ENCODE data around the gene UCK2.

The UCK2 gene

DNA sequence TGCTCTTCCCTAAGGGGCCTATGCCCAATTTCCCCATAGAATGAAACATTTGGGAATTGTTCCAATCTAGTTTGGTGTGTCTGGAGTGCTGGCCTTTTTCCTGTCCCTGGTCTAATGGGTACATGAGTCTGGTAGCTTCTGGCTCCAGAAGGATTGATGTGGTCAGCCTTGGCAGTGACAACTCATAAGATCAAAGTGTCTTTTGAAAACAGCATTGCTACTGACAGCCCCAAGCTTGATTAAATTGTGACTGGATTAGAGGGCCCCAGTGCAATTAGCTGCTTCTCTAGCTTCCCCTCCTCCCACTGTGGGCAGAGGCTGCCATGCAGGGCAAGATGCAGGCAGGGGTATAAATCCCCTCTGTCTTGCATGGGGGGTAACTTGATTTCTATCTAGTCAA, 130.9 kb downstream of the UCK2 start:
- no peak for DNase-seq (ENCODE audit: low read depth, low spot score)
- Histone ChIP-seq H3K4me1 (ENCODE audit: control insufficient read depth, insufficient read depth, low read length) (no peaks in the 10 kb centered on the region; the same call in 1 of the 2 replicates), H3K9me3 (ENCODE audit: control insufficient read depth, insufficient read depth, low read length) (no peaks in the 10 kb centered on the region), H3K27ac (ENCODE audit: low read length) (no peak overlapping the region), H3K4me3 (ENCODE audit: low read length) (no peak overlapping the region), H3K36me3 (ENCODE audit: control insufficient read depth, insufficient read depth, low read length) (no peaks in the 10 kb centered on the region), H3K27me3 (ENCODE audit: control insufficient read depth, insufficient read depth, low read length) (no peaks in the 10 kb centered on the region)

DNA sequence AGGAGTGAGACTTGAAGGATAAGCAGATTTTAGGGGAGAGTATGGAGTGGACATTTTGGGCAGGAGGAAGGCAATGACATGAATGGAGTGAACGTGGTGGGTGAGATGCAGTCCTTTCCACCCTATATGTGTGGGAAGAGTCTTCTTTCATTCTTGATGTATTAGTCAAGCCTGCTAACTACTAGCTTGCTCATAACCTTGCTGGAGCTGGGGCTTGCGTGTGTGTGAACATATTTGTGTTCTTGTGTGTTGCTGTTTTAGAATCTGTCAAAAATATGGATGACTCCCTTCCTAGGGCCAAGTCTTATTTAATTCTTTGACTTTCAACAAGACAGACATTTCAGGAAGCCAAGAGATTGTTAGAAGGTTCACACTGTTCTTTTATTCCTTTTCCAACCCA, 132.7 kb downstream of the UCK2 start:
- Histone ChIP-seq H3K27me3 (ENCODE audit: control insufficient read depth, insufficient read depth, low read length) (no peaks in the 10 kb centered on the region), H3K4me3 (ENCODE audit: low read length) (no peak overlapping the region), H3K36me3 (ENCODE audit: control insufficient read depth, insufficient read depth, low read length) (no peaks in the 10 kb centered on the region), H3K27ac (ENCODE audit: low read length) (no peak overlapping the region), H3K4me1 (ENCODE audit: control insufficient read depth, insufficient read depth, low read length) (no peaks in the 10 kb centered on the region; the same call in 1 of the 2 replicates), H3K9me3 (ENCODE audit: control insufficient read depth, insufficient read depth, low read length) (no peaks in the 10 kb centered on the region)
- WGBS (ENCODE audit: insufficient coverage, insufficient read length) = no CpG with 5 or more reads among the region's 2 CpGs
- no peak for DNase-seq (ENCODE audit: low read depth, low spot score)

DNA sequence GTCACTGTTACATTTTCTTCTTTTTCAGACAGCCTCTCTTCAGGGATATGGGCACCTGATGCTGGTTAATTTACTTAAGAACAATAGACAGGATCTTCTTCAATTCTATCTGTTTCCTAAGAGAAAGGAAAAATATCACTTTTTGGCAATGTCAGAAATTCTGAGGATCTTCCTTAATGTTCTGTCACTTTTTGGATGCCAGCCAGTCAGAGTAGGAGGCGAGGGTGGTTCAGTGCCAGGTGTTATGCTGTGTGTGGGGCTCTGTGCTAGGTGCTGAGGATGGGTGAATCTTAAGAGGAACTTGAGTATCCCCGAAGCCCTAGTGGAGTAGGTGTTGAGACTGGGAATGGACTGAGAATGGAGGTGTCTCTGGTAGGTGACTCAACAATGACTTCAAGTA, 133.5 kb downstream of the UCK2 start:
- DNase-seq (ENCODE audit: low read depth, low spot score) = no peak
- no peak overlapping the region for H3K27ac ChIP-seq (ENCODE audit: low read length)
- no peak overlapping the region for H3K4me3 ChIP-seq (ENCODE audit: low read length)
- no peaks in the 10 kb centered on the region; the same call in 1 of the 2 replicates for H3K4me1 ChIP-seq (ENCODE audit: control insufficient read depth, insufficient read depth, low read length)
- no peaks in the 10 kb centered on the region for H3K9me3 ChIP-seq (ENCODE audit: control insufficient read depth, insufficient read depth, low read length)
- H3K27me3 ChIP-seq (ENCODE audit: control insufficient read depth, insufficient read depth, low read length) = no peaks in the 10 kb centered on the region
- WGBS (ENCODE audit: insufficient coverage, insufficient read length) = no CpG with 5 or more reads among the region's 2 CpGs
- H3K36me3 ChIP-seq (ENCODE audit: control insufficient read depth, insufficient read depth, low read length) = no peaks in the 10 kb centered on the region

Measured in iPS DF 6.9 (cell line).